ENCODE results near the gene TRAPPC8. TPM values are rescaled to one million over a fixed set of nuclear protein-coding genes. Genes with fewer than 3 reads are reported as not detected.

Gene TRAPPC8
- total RNA-seq, 4 donors from 2014 or later: 43.3 to 54.6 (median 50.5) TPM

GRCh38 chr18:31857526-31858106 lies 85.3 kb downstream of the TRAPPC8 start:
- 77 to 81% methylated on average over 6 of the region's 6 CpGs for WGBS, 2 donors
- no peak for DNase-seq (ENCODE audit: low spot score in 2 of 2)
- no peak overlapping the region for H3K4me3 ChIP-seq (ENCODE audit: low read depth, poor library complexity, severe bottlenecking)
- intact Hi-C loops (cut with DNase I; ENCODE audit: low total_unique reads): loop anchor here (2.0 kb wide), 1 partner anchor 55 kb away; no protein-coding TSS in a partner anchor
- TF ChIP-seq CTCF (IDR thresholded peaks at IDR 0.05) (no peak), POLR2A (IDR thresholded peaks at IDR 0.05) (no peak)

GRCh38 chr18:31850844-31851243 lies 92.1 kb downstream of the TRAPPC8 start:
- TF ChIP-seq CTCF (IDR thresholded peaks at IDR 0.05) (no peak), POLR2A (IDR thresholded peaks at IDR 0.05) (no peak)
- 80 to 89% methylated on average over 1 of the region's 1 CpG for WGBS, 2 donors
- no peak overlapping the region for H3K4me3 ChIP-seq (ENCODE audit: low read depth, poor library complexity, severe bottlenecking)

GRCh38 chr18:31840499-31840898 lies 102.4 kb downstream of the TRAPPC8 start:
- H3K4me3 ChIP-seq (ENCODE audit: low read depth, poor library complexity, severe bottlenecking): no peak overlapping the region
- intact Hi-C loops (cut with DNase I; ENCODE audit: low total_unique reads): no loop called here
- TF ChIP-seq POLR2A (IDR thresholded peaks at IDR 0.05): no peak
- no peak for TF ChIP-seq CTCF (IDR thresholded peaks at IDR 0.05)
- WGBS, 2 donors: 91 to 94% methylated on average over 2 of the region's 2 CpGs
- no peak for DNase-seq (ENCODE audit: low spot score in 2 of 2)

More at GRCh38 chr18:31850844-31851243, 92.1 kb downstream of the TRAPPC8 start:
- DNase-seq (ENCODE audit: low spot score in 2 of 2): no peak
- intact Hi-C loops (cut with DNase I; ENCODE audit: low total_unique reads): no loop called here

GRCh38 chr18:31837879-31838278 lies 105.0 kb downstream of the TRAPPC8 start:
- 99% methylated on average over 3 of the region's 3 CpGs for WGBS, 2 donors
- no peak for TF ChIP-seq POLR2A (IDR thresholded peaks at IDR 0.05)
- no peak for TF ChIP-seq CTCF (IDR thresholded peaks at IDR 0.05)
- intact Hi-C loops (cut with DNase I; ENCODE audit: low total_unique reads): no loop called here

GRCh38 chr18:31835528-31836133 lies 107.3 kb downstream of the TRAPPC8 start:
- intact Hi-C loops (cut with DNase I; ENCODE audit: low total_unique reads): no loop called here
- 78 to 81% methylated on average over 4 of the region's 4 CpGs for WGBS, 2 donors
- H3K4me3 ChIP-seq (ENCODE audit: low read depth, poor library complexity, severe bottlenecking): no peak overlapping the region
- DNase-seq (ENCODE audit: low spot score in 2 of 2): no peak
- TF ChIP-seq CTCF (IDR thresholded peaks at IDR 0.05) (no peak), POLR2A (IDR thresholded peaks at IDR 0.05) (no peak)

More at GRCh38 chr18:31837879-31838278, 105.0 kb downstream of the TRAPPC8 start:
- no peak overlapping the region for H3K4me3 ChIP-seq (ENCODE audit: low read depth, poor library complexity, severe bottlenecking)
- no peak for DNase-seq (ENCODE audit: low spot score in 2 of 2)

Data from lower leg skin (tissue), 4 donors.